Thoracic aorta (tissue), 2 donors: ENCODE data around the gene STPG4. TPM values are rescaled to one million over a fixed set of nuclear protein-coding genes. Genes with fewer than 3 reads are reported as not detected.

Experiments used
- ATAC-seq: fragments of 150-250 bp; one replicate; pipeline ENCODE4 v1.8.0; 2017; ENCODE audit warnings: low read depth; ENCODE audit not compliant: insufficient number of reproducible peaks, low FRiP score
- DNase-seq: peaks from one replicate; pipeline ENCODE4 v3.0.0-alpha.2; 2020; ENCODE audit warnings: low spot score
- H3K27ac ChIP-seq, 2 donors: fragments of 200-600 bp; sonication (generic); 1 replicate in 1 of 2; 2 replicates in 1 of 2; pipeline ENCODE4 v1.5.1; 2016; ENCODE audit warnings: mild to moderate bottlenecking in 2 of 2, moderate library complexity in 2 of 2
- H3K27me3 ChIP-seq: fragments of 200-600 bp; sonication (generic); replicated peaks from 2 replicates; pipeline ENCODE4 v1.6.0; 2016; ENCODE audit warnings: mild to moderate bottlenecking; ENCODE audit not compliant: insufficient read depth
- H3K36me3 ChIP-seq: fragments of 200-600 bp; sonication (generic); one replicate; pipeline ENCODE4 v1.5.1; 2016
- H3K4me1 ChIP-seq, 2 donors: fragments of 200-600 bp; sonication (generic); 1 replicate in 1 of 2; 2 replicates in 1 of 2; pipeline versions ENCODE4 v1.5.1 to v1.6.0; 2016; ENCODE audit warnings: low read depth in 2 of 2, mild to moderate bottlenecking in 1 of 2; ENCODE audit not compliant: control insufficient read depth in 1 of 2
- H3K4me3 ChIP-seq: fragments of 200-600 bp; sonication (generic); 2 replicates; pipeline ENCODE4 v1.5.1; 2016; ENCODE audit warnings: mild to moderate bottlenecking
- H3K9me3 ChIP-seq: fragments of 200-600 bp; sonication (generic); 2 replicates; pipeline ENCODE4 v1.5.1; 2016
- CTCF ChIP-seq: fragments of 200-600 bp; sonication (generic); IDR thresholded peaks from one replicate; pipeline ENCODE4 v1.5.1; 2019; ENCODE audit warnings: antibody characterized with exemption
- total RNA-seq, 2 donors: library from RNA; depleted of rRNA; stranded (reverse); fragments of >200 nt; gene quantifications; one replicate each; pipeline versions ENCODE4 v1.1.0 to v1.2.3, GENCODE V29; 2016

Gene STPG4
- total RNA-seq, 2 donors from 2014 or later, result not detected

- peak overlapping the region; percentile 74 to 95 for H3K27ac ChIP-seq
- no peak overlapping the region for H3K4me3 ChIP-seq
- DNase-seq, result no peak
- H3K4me1 ChIP-seq, result peaks cover 51 to 85% of the 10 kb centered on the region in 2 donors
- no peaks in the 10 kb centered on the region for H3K9me3 ChIP-seq
- TF ChIP-seq CTCF, result no peak
- H3K27me3 ChIP-seq, result no peaks in the 10 kb centered on the region
- no peak for ATAC-seq
- H3K36me3 ChIP-seq, result no peaks in the 10 kb centered on the region
These were observed 89.8 kb downstream of the STPG4 start for GRCh38 chr2:47065343-47065742.

DNA sequence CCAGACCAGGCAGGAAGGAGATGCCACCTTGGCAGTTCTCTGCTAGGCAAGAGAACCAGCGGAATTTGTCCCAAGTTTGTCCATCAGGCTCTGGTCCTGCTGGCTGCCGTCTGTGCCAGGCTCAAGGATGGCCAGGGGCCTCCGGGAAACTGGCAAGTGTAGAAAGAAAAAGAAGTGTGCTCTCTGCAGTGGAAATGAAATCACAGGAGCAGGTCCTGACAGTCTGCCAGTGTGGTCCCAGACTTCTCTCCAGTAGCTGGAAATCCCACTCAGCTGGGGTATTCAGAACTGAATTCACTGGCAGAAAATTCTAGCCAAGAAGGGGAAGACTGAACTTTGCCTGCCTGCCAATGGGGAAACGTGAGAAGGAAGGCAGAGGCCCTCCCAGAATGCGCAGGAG is 91.0 kb downstream of the STPG4 start:
- peaks cover 39 to 75% of the 10 kb centered on the region in 2 donors for H3K4me1 ChIP-seq
- H3K27me3 ChIP-seq, result no peaks in the 10 kb centered on the region
- no peaks in the 10 kb centered on the region for H3K9me3 ChIP-seq
- peak overlapping the region; percentile 58 to 74 for H3K27ac ChIP-seq
- no peak for ATAC-seq
- H3K4me3 ChIP-seq, result no peak overlapping the region
- no peaks in the 10 kb centered on the region for H3K36me3 ChIP-seq
- TF ChIP-seq CTCF, result no peak
- no peak for DNase-seq

GRCh38 chr2:47063538-47063930 is 91.6 kb downstream of the STPG4 start:
- peak overlapping the region; percentile 58 to 74 for H3K27ac ChIP-seq
- no peaks in the 10 kb centered on the region for H3K9me3 ChIP-seq
- H3K4me3 ChIP-seq, result no peak overlapping the region
- peaks cover 35 to 75% of the 10 kb centered on the region in 2 donors for H3K4me1 ChIP-seq
- no peaks in the 10 kb centered on the region for H3K36me3 ChIP-seq
- DNase-seq (no peak), ATAC-seq (no peak)
- TF ChIP-seq CTCF, result no peak
- H3K27me3 ChIP-seq, result no peaks in the 10 kb centered on the region

DNA sequence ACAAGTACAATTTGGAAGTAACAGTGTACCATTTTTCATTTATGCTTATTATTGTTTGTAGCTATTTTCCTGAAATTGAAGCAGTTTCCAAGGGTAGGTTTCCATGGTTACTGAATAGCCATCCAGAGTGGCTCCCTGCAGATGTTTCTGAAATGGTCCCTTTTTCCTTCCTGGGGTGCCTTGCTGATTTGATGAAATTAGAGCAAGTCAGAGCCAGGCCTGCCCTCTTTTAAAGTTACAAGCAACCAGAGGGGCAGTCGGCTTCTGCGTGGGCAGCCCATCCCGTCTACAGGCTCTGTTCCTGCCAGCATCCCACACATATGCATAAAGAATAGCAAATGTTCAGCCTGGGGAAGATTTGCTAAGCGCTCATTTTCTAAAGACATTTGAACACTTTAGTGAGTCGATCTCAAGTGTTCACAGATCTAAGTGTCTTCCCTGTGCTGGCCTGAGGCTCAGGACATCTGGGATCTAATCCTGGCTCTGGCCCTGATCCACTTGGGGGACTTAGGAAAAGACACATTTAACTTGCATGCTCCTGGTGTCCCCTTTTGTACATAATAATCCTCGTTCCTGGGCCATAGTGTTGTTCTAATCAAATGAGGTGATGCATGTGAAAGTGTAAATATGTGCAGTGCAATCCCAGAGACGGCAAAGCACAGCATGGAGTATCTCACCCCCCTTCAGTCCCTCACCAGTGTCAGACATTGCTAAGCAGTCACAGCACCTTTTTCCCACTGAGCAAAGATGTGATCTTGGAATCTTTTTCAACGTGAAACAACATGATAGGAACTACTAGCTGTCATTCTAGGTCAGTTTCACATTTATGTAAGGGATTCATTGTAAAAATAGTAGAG is 92.2 kb downstream of the STPG4 start:
- Histone ChIP-seq H3K4me1 (peaks cover 35 to 75% of the 10 kb centered on the region in 2 donors), H3K27ac (peak overlapping the region; percentile 58 to 74), H3K27me3 (no peaks in the 10 kb centered on the region), H3K36me3 (no peaks in the 10 kb centered on the region), H3K4me3 (no peak overlapping the region), H3K9me3 (no peaks in the 10 kb centered on the region)
- no peak for TF ChIP-seq CTCF
- ATAC-seq, result no peak
- DNase-seq, result no peak

GRCh38 chr2:47061944-47062678 is 93.0 kb downstream of the STPG4 start:
- Histone ChIP-seq H3K4me1 (peaks cover 39 to 75% of the 10 kb centered on the region in 2 donors), H3K27me3 (no peaks in the 10 kb centered on the region)
- ATAC-seq, result no peak

More at GRCh38 chr2:47061944-47062678, 93.0 kb downstream of the STPG4 start:
- DNase-seq, result no peak
- Histone ChIP-seq H3K4me3 (no peak overlapping the region), H3K27ac (peak overlapping the region; percentile 5 to 74), H3K9me3 (no peaks in the 10 kb centered on the region), H3K36me3 (no peaks in the 10 kb centered on the region)
- no peak for TF ChIP-seq CTCF
